K562 (cell line): ENCODE results near the gene GJC2. TPM values are rescaled to one million over a fixed set of nuclear protein-coding genes. Genes with fewer than 3 reads are reported as not detected.

ENCODE experiments used
- BCOR ChIP-seq: fragments of 450-650 bp; IDR thresholded peaks from 2 replicates; pipeline ENCODE4 v1.6.1; 2016
- CBX8 ChIP-seq: fragments of 200-600 bp; sonication (generic); IDR thresholded peaks from 2 replicates; pipeline ENCODE4 v1.6.1; 2012; ENCODE audit warnings: borderline replicate concordance, mixed run types, low read depth, mild to moderate bottlenecking, moderate library complexity, mixed read lengths, low read length, control low read depth, inconsistent platforms; ENCODE audit not compliant: poor library complexity, severe bottlenecking; ENCODE audit errors: extremely low read depth
- CHD1 ChIP-seq: fragments of 200-600 bp; sonication (generic); IDR thresholded peaks from one replicate; pipeline ENCODE4 v1.6.1; 2012; ENCODE audit warnings: mild to moderate bottlenecking, moderate library complexity, low read length, inconsistent platforms
- KLF1 ChIP-seq: fragments of 450-650 bp; IDR thresholded peaks from 2 replicates; pipeline ENCODE4 v1.6.1; 2016; ENCODE audit warnings: missing genetic modification characterization, missing compliant biosample characterization
- NRF1 ChIP-seq, 2 experiments: fragments of 450-650 bp; IDR thresholded peaks in 1 of 2; conservative IDR thresholded peaks in 1 of 2; 2 replicates each; pipeline ENCODE4 v1.6.1; 2014; ENCODE audit warnings: mild to moderate bottlenecking in 2 of 2
- POLR3A ChIP-seq: IDR thresholded peaks from 2 replicates; pipeline ENCODE4 v1.6.1; 2011; ENCODE audit warnings: borderline replicate concordance, mild to moderate bottlenecking, moderate library complexity; ENCODE audit not compliant: insufficient read length, insufficient read depth; ENCODE audit errors: extremely low read depth
- RBM14 ChIP-seq: fragments of 200-400 bp; formaldehyde crosslinking; IDR thresholded peaks from 2 replicates; pipeline ENCODE4 v1.6.1; 2018; ENCODE audit warnings: low read depth, mild to moderate bottlenecking, low read length, moderate library complexity, borderline replicate concordance; ENCODE audit not compliant: insufficient read depth
- RBM15 ChIP-seq: fragments of 200-400 bp; formaldehyde crosslinking; IDR thresholded peaks from 2 replicates; pipeline ENCODE4 v1.6.1; 2018; ENCODE audit warnings: mild to moderate bottlenecking, low read length, moderate library complexity; ENCODE audit not compliant: insufficient read depth
- RUNX1 ChIP-seq: sonication (generic); IDR thresholded peaks from 2 replicates; pipeline ENCODE4 v1.6.1; 2016; ENCODE audit warnings: antibody characterized with exemption, low read depth
- TOE1 ChIP-seq, 2 experiments: fragments of 450-650 bp in 1 of 2; sonication (generic) in 1 of 2; formaldehyde crosslinking in 1 of 2; IDR thresholded peaks; 2 replicates each; pipeline versions ENCODE4 v1.7.1 to v1.8.0; 2016 to 2022; ENCODE audit warnings: borderline replicate concordance in 2 of 2, mild to moderate bottlenecking in 2 of 2, antibody characterized with exemption in 1 of 2, inconsistent platforms in 1 of 2, low read depth in 1 of 2, missing genetic modification reagents in 1 of 2, moderate library complexity in 1 of 2
- ZC3H11A ChIP-seq: IDR thresholded peaks from 2 replicates; pipeline ENCODE4 v1.6.1; 2012; ENCODE audit warnings: low read depth, low read length, improper control_type of control experiment
- ZNF324 ChIP-seq: fragments of 250-450 bp; sonication (Bioruptor Pico); IDR thresholded peaks from 2 replicates; pipeline ENCODE4 v1.4.0; 2020; ENCODE audit warnings: mild to moderate bottlenecking
- ZNF384 ChIP-seq: IDR thresholded peaks from 2 replicates; pipeline ENCODE4 v1.6.1; 2012; ENCODE audit warnings: low read depth, low read length, improper control_type of control experiment
- polyA plus RNA-seq, 8 experiments: library from polyadenylated mRNA; depleted of rRNA in 4 of 8; stranded (reverse) in 5 of 8; unstranded in 3 of 8; fragments of >200 nt; fragmentation: Nextera tagmentation in 2 of 8; fragmentation: Illumina TruSeq in 1 of 8; extraction: Ambion mirVana in 2 of 8; extraction: Trizol in 1 of 8; gene quantifications; 2 replicates each; pipeline versions ENCODE4 v1.2.1 to v1.2.3, GENCODE V29; 2011 to 2014; ENCODE audit warnings: inconsistent platforms in 1 of 8, missing spikeins in 1 of 8
- total RNA-seq, 7 experiments: library from RNA; depleted of rRNA in 6 of 7; stranded (reverse); fragments of >200 nt in 6 of 7; fragmentation: Illumina TruSeq in 2 of 7; extraction: Trizol in 2 of 7; gene quantifications; 2 replicates each; pipeline versions ENCODE4 v1.2.1 to v1.2.3, GENCODE V29; 2011 to 2021; ENCODE audit warnings: low replicate concordance in 1 of 7
- TF ChIP-seq, protein P1 (sequence below): sonication (generic); formaldehyde crosslinking; IDR thresholded peaks from 2 replicates; pipeline ENCODE4 v1.8.0; 2022; ENCODE audit warnings: missing genetic modification reagents, mild to moderate bottlenecking, borderline replicate concordance
- TF ChIP-seq, protein P2 (sequence below): fragments of 250-450 bp; sonication (Bioruptor Pico); IDR thresholded peaks from 2 replicates; pipeline ENCODE4 v1.9.0; 2021; ENCODE audit warnings: mild to moderate bottlenecking, inconsistent platforms
- TF ChIP-seq, protein P3 (sequence below), 3 experiments: fragments of 200-800 bp in 1 of 3; fragments of 250-450 bp in 1 of 3; fragments of 450-650 bp in 1 of 3; sonication (Bioruptor Pico) in 1 of 3; sonication (Bioruptor generic) in 1 of 3; formaldehyde crosslinking in 1 of 3; IDR thresholded peaks; 2 replicates each; pipeline versions ENCODE4 v1.6.1 to v1.8.0; 2016 to 2022; ENCODE audit warnings: mild to moderate bottlenecking in 2 of 3, missing genetic modification characterization in 2 of 3, missing compliant biosample characterization in 1 of 3, moderate library complexity in 1 of 3

Gene GJC2
- total and polyA plus RNA-seq, 9 of the 15 experiments (the other 6 are each of a cell fraction or from before 2014, with no cell fraction given) = 0.03 to 0.62 (median 0.11) TPM; not detected in 2

DNA sequence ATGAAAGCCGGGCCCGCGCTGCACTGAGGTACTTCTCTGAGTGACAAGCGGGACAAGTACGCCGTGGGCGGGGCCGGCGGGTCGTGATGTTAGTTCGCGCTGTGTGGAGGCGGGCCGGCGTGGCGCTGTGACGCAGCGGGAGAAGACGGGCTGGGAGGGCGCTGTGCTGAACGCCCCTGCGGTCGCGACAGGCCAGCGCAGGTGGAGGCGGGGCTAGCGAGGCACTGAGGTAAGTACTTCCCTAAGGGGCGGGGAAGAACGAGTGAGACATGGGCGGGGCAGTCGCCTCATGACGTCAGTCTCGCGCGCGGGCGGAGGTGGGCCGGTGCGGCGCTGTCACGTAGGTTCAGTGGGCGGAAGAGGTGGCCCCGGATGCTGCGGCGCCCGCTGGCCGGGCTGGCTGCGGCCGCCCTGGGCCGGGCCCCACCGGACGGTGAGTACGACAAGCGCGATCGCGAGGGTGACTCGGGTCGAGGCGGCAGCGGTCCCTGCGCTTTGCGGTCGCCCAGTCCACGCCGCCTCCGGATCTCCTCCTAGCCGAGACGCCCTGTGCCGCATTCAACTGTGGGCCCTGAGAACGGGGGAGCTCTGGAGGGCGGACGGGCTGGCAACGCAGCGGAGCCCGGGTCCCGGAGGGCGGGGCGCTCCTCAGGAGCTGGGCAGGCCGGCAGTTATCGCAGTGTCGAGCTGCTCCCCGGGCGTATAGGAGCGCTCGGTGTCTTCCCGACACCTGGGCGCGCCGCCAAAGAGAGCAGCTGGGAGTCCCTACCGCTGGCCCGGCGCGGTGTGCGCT, 9.6 kb upstream of the GJC2 start, which contains the start of gene GUK1 (continued):
- TF ChIP-seq, protein P1, sequence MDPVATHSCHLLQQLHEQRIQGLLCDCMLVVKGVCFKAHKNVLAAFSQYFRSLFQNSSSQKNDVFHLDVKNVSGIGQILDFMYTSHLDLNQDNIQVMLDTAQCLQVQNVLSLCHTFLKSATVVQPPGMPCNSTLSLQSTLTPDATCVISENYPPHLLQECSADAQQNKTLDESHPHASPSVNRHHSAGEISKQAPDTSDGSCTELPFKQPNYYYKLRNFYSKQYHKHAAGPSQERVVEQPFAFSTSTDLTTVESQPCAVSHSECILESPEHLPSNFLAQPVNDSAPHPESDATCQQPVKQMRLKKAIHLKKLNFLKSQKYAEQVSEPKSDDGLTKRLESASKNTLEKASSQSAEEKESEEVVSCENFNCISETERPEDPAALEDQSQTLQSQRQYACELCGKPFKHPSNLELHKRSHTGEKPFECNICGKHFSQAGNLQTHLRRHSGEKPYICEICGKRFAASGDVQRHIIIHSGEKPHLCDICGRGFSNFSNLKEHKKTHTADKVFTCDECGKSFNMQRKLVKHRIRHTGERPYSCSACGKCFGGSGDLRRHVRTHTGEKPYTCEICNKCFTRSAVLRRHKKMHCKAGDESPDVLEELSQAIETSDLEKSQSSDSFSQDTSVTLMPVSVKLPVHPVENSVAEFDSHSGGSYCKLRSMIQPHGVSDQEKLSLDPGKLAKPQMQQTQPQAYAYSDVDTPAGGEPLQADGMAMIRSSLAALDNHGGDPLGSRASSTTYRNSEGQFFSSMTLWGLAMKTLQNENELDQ = no peak
- peak; percentile 33; the same call in 1 of the 2 replicates for TF ChIP-seq RUNX1
- TF ChIP-seq, protein P2, sequence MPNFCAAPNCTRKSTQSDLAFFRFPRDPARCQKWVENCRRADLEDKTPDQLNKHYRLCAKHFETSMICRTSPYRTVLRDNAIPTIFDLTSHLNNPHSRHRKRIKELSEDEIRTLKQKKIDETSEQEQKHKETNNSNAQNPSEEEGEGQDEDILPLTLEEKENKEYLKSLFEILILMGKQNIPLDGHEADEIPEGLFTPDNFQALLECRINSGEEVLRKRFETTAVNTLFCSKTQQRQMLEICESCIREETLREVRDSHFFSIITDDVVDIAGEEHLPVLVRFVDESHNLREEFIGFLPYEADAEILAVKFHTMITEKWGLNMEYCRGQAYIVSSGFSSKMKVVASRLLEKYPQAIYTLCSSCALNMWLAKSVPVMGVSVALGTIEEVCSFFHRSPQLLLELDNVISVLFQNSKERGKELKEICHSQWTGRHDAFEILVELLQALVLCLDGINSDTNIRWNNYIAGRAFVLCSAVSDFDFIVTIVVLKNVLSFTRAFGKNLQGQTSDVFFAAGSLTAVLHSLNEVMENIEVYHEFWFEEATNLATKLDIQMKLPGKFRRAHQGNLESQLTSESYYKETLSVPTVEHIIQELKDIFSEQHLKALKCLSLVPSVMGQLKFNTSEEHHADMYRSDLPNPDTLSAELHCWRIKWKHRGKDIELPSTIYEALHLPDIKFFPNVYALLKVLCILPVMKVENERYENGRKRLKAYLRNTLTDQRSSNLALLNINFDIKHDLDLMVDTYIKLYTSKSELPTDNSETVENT (CRISPR knock-in tag) = peak; percentile 40; the same call in 1 of the 2 replicates
- no peak for TF ChIP-seq CBX8
- peak; percentile 58; the same call in 1 of the 2 replicates for TF ChIP-seq BCOR
- peak; percentile 95 to 96 for TF ChIP-seq NRF1 (conservative IDR thresholded peaks at IDR 0.05 in 1 of 2, IDR thresholded peaks at IDR 0.05 in 1 of 2)
- TF ChIP-seq POLR3A = no peak
- TF ChIP-seq ZC3H11A = 0 out of 2 replicates have a peak, but pooled peaks have one; percentile 51
- TF ChIP-seq, protein P3, sequence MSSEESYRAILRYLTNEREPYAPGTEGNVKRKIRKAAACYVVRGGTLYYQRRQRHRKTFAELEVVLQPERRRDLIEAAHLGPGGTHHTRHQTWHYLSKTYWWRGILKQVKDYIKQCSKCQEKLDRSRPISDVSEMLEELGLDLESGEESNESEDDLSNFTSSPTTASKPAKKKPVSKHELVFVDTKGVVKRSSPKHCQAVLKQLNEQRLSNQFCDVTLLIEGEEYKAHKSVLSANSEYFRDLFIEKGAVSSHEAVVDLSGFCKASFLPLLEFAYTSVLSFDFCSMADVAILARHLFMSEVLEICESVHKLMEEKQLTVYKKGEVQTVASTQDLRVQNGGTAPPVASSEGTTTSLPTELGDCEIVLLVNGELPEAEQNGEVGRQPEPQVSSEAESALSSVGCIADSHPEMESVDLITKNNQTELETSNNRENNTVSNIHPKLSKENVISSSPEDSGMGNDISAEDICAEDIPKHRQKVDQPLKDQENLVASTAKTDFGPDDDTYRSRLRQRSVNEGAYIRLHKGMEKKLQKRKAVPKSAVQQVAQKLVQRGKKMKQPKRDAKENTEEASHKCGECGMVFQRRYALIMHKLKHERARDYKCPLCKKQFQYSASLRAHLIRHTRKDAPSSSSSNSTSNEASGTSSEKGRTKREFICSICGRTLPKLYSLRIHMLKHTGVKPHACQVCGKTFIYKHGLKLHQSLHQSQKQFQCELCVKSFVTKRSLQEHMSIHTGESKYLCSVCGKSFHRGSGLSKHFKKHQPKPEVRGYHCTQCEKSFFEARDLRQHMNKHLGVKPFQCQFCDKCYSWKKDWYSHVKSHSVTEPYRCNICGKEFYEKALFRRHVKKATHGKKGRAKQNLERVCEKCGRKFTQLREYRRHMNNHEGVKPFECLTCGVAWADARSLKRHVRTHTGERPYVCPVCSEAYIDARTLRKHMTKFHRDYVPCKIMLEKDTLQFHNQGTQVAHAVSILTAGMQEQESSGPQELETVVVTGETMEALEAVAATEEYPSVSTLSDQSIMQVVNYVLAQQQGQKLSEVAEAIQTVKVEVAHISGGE (CRISPR knock-in tag; IDR thresholded peaks at IDR 0.05) = peak in 2 of 3 experiments; percentile 49 to 84; a peak in 3 of 6 replicates
- peak; percentile 95; the same call in 1 of the 2 replicates for TF ChIP-seq RBM14
- TF ChIP-seq TOE1 (IDR thresholded peaks at IDR 0.05; ENCODE audit: borderline replicate concordance) = peak; percentile 74; the same call in 1 of the 2 replicates
- TF ChIP-seq TOE1 (CRISPR knock-in tag; IDR thresholded peaks at IDR 0.05; ENCODE audit: borderline replicate concordance, low read depth) = no peak
- no peak for TF ChIP-seq RBM15
- peak; percentile 82 for TF ChIP-seq CHD1
- no peak for TF ChIP-seq ZNF324 (CRISPR knock-in tag)
- 0 out of 2 replicates have a peak, but pooled peaks have one; percentile 27 for TF ChIP-seq ZNF384
- TF ChIP-seq KLF1 (tag) = peak; percentile 54; the same call in 1 of the 2 replicates
